ENCODE measurements around the gene ITFG1.
A peak's percentile ranks its signal among the peaks of the same experiment; 100 is the strongest.
"Not testable (repeated sequence)": the region's sequence is repeated elsewhere in the genome, so short reads cannot be mapped to it uniquely, and the experiment has no call there.

Gene ITFG1

GRCh38 chr16:47473792-47474191 lies 12.9 kb upstream of the ITFG1 start:
- ATAC-seq = no peak
- TF ChIP-seq RARB (CRISPR knock-in tag; IDR thresholded peaks at IDR 0.05) = no peak

DNA sequence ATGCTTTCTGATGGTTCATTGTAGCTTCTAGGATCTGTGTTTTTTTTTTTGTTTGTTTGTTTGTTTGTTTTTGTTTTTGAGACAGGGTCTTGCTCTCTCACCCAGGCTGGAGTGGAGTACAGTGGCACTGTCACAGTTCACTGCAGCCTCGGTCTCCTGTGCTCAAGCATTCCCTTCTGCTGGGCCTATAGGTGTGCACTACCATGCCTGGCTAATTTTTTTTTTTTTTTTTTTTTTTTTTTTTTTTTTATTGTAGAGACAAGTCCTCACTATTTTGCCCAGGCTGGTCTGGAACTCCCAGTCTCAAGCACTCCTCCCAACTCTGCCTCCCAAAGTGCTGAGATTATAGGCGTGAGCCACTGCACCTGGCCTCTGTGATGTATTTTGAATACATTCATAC lies 12.1 kb upstream of the ITFG1 start:
- ATAC-seq = not testable (repeated sequence)

DNA sequence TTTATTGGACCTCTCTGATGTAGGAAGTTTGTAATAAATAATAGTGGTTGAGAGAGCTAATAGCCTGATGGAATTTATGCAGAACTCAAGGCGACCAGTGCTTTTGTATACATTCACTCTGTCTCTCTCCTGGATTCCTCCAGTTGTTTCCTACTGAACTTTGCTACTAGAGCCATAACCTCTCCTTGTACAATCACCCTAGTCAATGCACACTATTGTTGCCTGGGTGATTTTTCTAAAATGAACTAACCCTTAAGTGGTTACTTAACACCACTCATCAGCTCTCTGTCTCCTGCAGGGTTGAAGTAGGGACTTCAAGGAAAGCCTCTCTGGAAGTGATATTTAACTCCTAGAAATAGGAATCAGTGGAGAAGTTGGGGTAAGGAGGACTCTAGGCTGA lies 9.9 kb upstream of the ITFG1 start:
- TF ChIP-seq GLIS3 (CRISPR knock-in tag; IDR thresholded peaks at IDR 0.05) = no peak
- no peak for TF ChIP-seq POU6F1 (CRISPR knock-in tag; IDR thresholded peaks at IDR 0.05; ENCODE audit: borderline replicate concordance, low read depth)
- TF ChIP-seq, protein P1, sequence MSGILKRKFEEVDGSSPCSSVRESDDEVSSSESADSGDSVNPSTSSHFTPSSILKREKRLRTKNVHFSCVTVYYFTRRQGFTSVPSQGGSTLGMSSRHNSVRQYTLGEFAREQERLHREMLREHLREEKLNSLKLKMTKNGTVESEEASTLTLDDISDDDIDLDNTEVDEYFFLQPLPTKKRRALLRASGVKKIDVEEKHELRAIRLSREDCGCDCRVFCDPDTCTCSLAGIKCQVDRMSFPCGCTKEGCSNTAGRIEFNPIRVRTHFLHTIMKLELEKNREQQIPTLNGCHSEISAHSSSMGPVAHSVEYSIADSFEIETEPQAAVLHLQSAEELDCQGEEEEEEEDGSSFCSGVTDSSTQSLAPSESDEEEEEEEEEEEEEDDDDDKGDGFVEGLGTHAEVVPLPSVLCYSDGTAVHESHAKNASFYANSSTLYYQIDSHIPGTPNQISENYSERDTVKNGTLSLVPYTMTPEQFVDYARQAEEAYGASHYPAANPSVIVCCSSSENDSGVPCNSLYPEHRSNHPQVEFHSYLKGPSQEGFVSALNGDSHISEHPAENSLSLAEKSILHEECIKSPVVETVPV (CRISPR knock-in tag; IDR thresholded peaks at IDR 0.05) = no peak
- TF ChIP-seq RARB (CRISPR knock-in tag; IDR thresholded peaks at IDR 0.05) = no peak
- TF ChIP-seq ZNF70 (CRISPR knock-in tag; IDR thresholded peaks at IDR 0.05) = no peak
- TF ChIP-seq ZNF565 (CRISPR knock-in tag; conservative IDR thresholded peaks at IDR 0.05; ENCODE audit: low read depth) = no peak
- no peak for TF ChIP-seq ZFP30 (CRISPR knock-in tag; IDR thresholded peaks at IDR 0.05)
- no peak for TF ChIP-seq ISL1 (CRISPR knock-in tag; IDR thresholded peaks at IDR 0.05)
- TF ChIP-seq ZNF8 (CRISPR knock-in tag; IDR thresholded peaks at IDR 0.05) = no peak
- no peak for TF ChIP-seq TCF4 (CRISPR knock-in tag; IDR thresholded peaks at IDR 0.05; ENCODE audit: borderline replicate concordance)
- no peak for TF ChIP-seq SNAI2 (CRISPR knock-in tag; IDR thresholded peaks at IDR 0.05)
- no peak for TF ChIP-seq BACH2 (CRISPR knock-in tag; IDR thresholded peaks at IDR 0.05; ENCODE audit: borderline replicate concordance)
- TF ChIP-seq CREB5 (CRISPR knock-in tag; IDR thresholded peaks at IDR 0.05; ENCODE audit: low read depth) = no peak
- TF ChIP-seq ESRRG (CRISPR knock-in tag; IDR thresholded peaks at IDR 0.05) = no peak
- no peak for TF ChIP-seq CSDC2 (CRISPR knock-in tag; IDR thresholded peaks at IDR 0.05)
- TF ChIP-seq TOX (CRISPR knock-in tag; IDR thresholded peaks at IDR 0.05; ENCODE audit: borderline replicate concordance) = no peak
- ATAC-seq = no peak

GRCh38 chr16:47470211-47470610 lies 9.3 kb upstream of the ITFG1 start:
- no peak for ATAC-seq
- no peak for TF ChIP-seq ZFP30 (CRISPR knock-in tag; IDR thresholded peaks at IDR 0.05)
- no peak for TF ChIP-seq TOX (CRISPR knock-in tag; IDR thresholded peaks at IDR 0.05; ENCODE audit: borderline replicate concordance)
- no peak for TF ChIP-seq RARB (CRISPR knock-in tag; IDR thresholded peaks at IDR 0.05)
- TF ChIP-seq ARNTL (CRISPR knock-in tag; IDR thresholded peaks at IDR 0.05; ENCODE audit: borderline replicate concordance, low read depth) = no peak
- TF ChIP-seq BACH2 (CRISPR knock-in tag; IDR thresholded peaks at IDR 0.05; ENCODE audit: borderline replicate concordance) = no peak
- TF ChIP-seq SNAI2 (CRISPR knock-in tag; IDR thresholded peaks at IDR 0.05) = no peak
- TF ChIP-seq GLIS3 (CRISPR knock-in tag; IDR thresholded peaks at IDR 0.05) = no peak
- TF ChIP-seq, protein P2, sequence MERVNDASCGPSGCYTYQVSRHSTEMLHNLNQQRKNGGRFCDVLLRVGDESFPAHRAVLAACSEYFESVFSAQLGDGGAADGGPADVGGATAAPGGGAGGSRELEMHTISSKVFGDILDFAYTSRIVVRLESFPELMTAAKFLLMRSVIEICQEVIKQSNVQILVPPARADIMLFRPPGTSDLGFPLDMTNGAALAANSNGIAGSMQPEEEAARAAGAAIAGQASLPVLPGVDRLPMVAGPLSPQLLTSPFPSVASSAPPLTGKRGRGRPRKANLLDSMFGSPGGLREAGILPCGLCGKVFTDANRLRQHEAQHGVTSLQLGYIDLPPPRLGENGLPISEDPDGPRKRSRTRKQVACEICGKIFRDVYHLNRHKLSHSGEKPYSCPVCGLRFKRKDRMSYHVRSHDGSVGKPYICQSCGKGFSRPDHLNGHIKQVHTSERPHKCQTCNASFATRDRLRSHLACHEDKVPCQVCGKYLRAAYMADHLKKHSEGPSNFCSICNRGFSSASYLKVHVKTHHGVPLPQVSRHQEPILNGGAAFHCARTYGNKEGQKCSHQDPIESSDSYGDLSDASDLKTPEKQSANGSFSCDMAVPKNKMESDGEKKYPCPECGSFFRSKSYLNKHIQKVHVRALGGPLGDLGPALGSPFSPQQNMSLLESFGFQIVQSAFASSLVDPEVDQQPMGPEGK (CRISPR knock-in tag; IDR thresholded peaks at IDR 0.05; ENCODE audit: borderline replicate concordance) = no peak

- TF ChIP-seq CSDC2 (CRISPR knock-in tag; IDR thresholded peaks at IDR 0.05) (no peak), ISL1 (CRISPR knock-in tag; IDR thresholded peaks at IDR 0.05) (no peak), ZFP30 (CRISPR knock-in tag; IDR thresholded peaks at IDR 0.05) (no peak), TCF4 (CRISPR knock-in tag; IDR thresholded peaks at IDR 0.05; ENCODE audit: borderline replicate concordance) (peak; percentile 81), TSHZ2 (CRISPR knock-in tag; IDR thresholded peaks at IDR 0.05) (0 out of 2 replicates have a peak, but pooled peaks have one; percentile 32), ARNTL (CRISPR knock-in tag; IDR thresholded peaks at IDR 0.05; ENCODE audit: borderline replicate concordance, low read depth) (no peak), BACH2 (CRISPR knock-in tag; IDR thresholded peaks at IDR 0.05; ENCODE audit: borderline replicate concordance) (no peak), ZNF8 (CRISPR knock-in tag; IDR thresholded peaks at IDR 0.05) (peak; percentile 74; the same call in 1 of the 2 replicates), TOX (CRISPR knock-in tag; IDR thresholded peaks at IDR 0.05; ENCODE audit: borderline replicate concordance) (no peak), ZNF565 (CRISPR knock-in tag; conservative IDR thresholded peaks at IDR 0.05; ENCODE audit: low read depth) (no peak), POU6F1 (CRISPR knock-in tag; IDR thresholded peaks at IDR 0.05; ENCODE audit: borderline replicate concordance, low read depth) (no peak), ESRRG (CRISPR knock-in tag; IDR thresholded peaks at IDR 0.05) (no peak)
- no peak for ATAC-seq
These were observed 8.4 kb upstream of the ITFG1 start for GRCh38 chr16:47469227-47469626.

GRCh38 chr16:47468070-47468689 lies 7.3 kb upstream of the ITFG1 start:
- not testable (repeated sequence) for ATAC-seq
